Measurements from ENCODE around the gene PKN3. TPM values are rescaled to one million over a fixed set of nuclear protein-coding genes. Genes with fewer than 3 reads are reported as not detected.
A peak's percentile ranks its signal among the peaks of the same experiment; 100 is the strongest.

PKN3 gene
- total and polyA plus RNA-seq, 2 donors, result 2.4 to 9.5 TPM

DNA sequence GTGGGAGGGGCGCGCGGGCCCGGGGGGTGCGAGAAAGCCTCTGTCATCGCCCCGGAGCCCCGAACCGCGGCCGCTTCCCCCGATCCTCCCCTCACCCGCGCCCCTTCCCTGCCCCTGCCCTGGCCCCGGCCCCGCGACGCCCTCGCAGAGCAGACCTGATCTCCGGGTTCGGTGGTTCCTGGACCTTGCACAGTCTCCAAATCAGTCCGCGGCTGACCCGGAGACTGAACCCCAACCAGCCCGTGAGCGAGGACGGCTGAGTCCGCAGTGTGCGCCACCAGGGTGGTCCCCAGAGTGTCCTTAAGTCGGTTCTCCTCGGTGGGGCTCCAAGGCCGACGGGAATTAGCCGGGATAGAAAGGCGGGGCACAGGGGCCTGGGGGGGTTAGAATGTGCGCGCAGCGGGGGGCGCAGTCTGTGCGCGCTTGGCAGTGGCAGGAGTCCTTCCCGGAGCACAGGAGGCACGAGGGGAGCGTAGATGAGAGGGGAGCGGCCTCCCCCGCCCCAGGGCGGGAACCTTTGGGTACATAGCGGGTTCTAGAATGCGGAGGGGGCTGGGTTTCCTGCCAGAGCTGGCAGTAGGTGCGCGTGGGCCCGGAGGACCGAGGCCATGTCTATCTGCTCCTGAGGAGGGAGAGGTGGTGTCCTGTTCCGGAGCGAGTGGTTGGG lies 779 bp downstream of the PKN3 start:
- Histone ChIP-seq H3K36me3 (ENCODE audit: insufficient read depth) (no peaks in the 10 kb centered on the region), H3K4me3 (ENCODE audit: low read depth, low read length) (peak overlapping the region; percentile 58), H3K4me1 (ENCODE audit: insufficient read depth) (no peaks in the 10 kb centered on the region), H3K27ac (ENCODE audit: low read depth) (peak overlapping the region; percentile 39)
- DNase-seq (ENCODE audit: extremely low spot score), result no peak
- WGBS, result 6% methylated on average over 55 of the region's 55 CpGs

DNA sequence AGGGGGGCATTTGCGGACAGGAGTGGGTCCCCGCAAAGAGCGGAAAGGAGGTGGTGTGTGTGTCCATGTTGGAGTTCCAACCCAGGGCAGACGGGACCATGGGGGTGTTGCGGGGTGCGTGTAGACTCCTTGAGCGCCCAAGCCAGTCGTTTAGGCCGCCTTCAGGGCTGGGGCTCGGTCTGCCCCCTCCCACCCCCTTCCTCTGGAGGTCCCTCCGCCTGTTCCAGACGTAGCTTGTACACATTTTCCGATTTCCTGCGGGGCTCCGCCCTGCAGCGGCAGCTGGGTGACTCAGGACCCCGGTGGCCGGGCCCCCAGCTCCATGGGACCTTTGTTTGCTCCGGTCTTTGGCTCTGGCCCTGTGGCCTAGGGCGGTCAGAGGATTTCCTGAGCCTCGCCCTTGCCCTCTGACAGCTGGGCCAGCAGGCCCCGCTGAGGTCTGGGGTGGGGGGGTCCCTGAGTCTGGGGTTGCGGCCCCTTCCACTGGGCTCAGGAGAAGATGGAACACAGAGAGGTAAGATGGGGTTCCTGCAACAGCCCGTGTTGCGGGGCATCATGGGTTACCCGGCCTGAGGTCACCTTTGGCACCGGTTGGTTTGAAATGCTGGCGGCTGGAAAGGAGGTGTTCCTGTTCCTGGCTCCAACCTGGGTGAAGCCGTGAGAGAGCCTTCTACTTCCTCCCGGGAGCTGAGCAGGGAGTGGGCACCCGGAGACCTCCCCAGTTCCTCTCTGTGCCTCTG lies 1.5 kb downstream of the PKN3 start:
- WGBS, result 77% methylated on average over 31 of the region's 31 CpGs
- no peaks in the 10 kb centered on the region for H3K4me1 ChIP-seq (ENCODE audit: insufficient read depth)
- H3K27ac ChIP-seq (ENCODE audit: low read depth), result peak overlapping the region; percentile 1
- H3K4me3 ChIP-seq (ENCODE audit: low read depth, low read length), result no peak overlapping the region
- H3K36me3 ChIP-seq (ENCODE audit: insufficient read depth), result no peaks in the 10 kb centered on the region
- DNase-seq (ENCODE audit: extremely low spot score), result no peak

DNA sequence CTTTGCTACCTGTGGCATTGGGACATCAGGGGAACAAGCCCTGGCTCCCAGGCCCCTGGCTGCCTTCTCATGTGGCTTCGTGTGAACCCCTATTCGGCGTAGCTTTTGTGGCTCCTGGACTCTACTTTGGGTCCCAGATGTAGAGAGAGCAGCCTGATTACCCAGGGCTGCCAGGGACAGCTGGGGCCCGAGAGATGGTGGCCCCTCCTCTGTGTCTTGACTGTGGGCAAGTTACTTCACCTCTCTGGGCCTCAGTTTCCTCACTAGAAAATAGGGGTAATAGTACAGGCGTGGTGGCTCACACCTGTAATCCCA lies 2.0 kb downstream of the PKN3 start:
- Histone ChIP-seq H3K27ac (ENCODE audit: low read depth) (peak overlapping the region; percentile 1), H3K36me3 (ENCODE audit: insufficient read depth) (no peaks in the 10 kb centered on the region), H3K4me3 (ENCODE audit: low read depth, low read length) (no peak overlapping the region), H3K4me1 (ENCODE audit: insufficient read depth) (no peaks in the 10 kb centered on the region)
- 88% methylated on average over 5 of the region's 5 CpGs for WGBS
- no peak for DNase-seq (ENCODE audit: extremely low spot score)

DNA sequence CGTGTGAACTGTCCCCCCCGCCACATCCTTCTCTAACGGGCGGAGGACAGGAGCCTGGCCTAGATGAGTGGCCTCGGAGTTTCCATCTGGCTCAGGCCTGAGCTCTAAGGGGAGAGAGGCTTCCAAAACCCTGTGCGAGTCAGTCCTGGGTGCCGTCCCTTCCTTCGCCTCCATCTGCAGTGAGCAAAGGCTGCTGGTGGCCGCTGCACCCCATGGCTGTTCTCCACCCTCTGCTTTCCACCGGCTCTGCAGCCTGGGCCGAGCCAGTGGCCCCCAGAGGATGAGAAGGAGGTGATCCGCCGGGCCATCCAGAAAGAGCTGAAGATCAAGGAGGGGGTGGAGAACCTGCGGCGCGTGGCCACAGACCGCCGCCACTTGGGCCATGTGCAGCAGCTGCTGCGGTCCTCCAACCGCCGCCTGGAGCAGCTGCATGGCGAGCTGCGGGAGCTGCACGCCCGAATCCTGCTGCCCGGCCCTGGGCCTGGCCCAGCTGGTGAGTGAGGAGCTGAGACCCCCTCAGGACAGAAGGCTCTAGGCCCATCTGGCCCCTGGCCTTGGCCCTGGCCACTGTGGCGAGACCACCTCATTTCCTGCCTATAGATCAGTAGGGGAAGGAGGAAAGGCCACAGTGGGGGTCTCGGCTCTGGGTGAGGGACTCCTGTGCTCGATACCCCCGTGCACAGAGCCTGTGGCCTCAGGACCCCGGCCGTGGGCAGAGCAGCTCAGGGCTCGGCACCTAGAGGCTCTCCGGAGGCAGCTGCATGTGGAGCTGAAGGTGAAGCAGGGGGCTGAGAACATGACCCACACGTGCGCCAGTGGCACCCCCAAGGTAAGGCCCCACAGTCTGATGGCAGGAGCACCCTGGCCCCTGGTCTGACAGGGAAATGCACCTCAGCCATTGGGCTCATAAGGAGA lies 3.0 kb downstream of the PKN3 start:
- 89% methylated on average over 36 of the region's 36 CpGs for WGBS

DNA sequence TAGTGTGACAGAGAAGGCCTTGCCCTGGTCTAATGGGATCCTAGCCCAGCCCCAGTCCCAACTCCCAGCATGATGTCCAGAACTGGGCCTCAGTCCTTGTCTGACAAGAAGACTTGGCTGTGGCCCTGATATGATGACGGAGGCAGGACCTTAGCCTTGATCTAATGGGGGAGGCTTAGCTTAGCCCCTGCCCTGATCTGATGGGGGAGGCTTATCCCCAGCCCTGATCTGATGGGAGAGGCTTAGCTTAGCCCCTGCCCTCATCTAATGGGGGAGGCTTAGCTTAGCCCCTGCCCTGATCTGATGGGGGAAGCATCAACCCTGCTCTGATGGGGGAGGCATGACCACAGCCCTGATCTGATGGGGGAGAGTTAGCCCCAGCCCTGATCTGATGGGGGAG lies 3.7 kb downstream of the PKN3 start:
- no peak overlapping the region for H3K27ac ChIP-seq (ENCODE audit: low read depth)
- WGBS, result 93% methylated on average over 1 of the region's 1 CpG
- no peaks in the 10 kb centered on the region for H3K36me3 ChIP-seq (ENCODE audit: insufficient read depth)
- no peak for DNase-seq (ENCODE audit: extremely low spot score)
- H3K4me1 ChIP-seq (ENCODE audit: insufficient read depth), result no peaks in the 10 kb centered on the region
- no peak overlapping the region for H3K4me3 ChIP-seq (ENCODE audit: low read depth, low read length)

More for the DNA sequence above, 3.0 kb downstream of the PKN3 start:
- Histone ChIP-seq H3K4me1 (ENCODE audit: insufficient read depth) (no peaks in the 10 kb centered on the region), H3K4me3 (ENCODE audit: low read depth, low read length) (no peak overlapping the region), H3K36me3 (ENCODE audit: insufficient read depth) (no peaks in the 10 kb centered on the region), H3K27ac (ENCODE audit: low read depth) (no peak overlapping the region)
- no peak for DNase-seq (ENCODE audit: extremely low spot score)

DNA sequence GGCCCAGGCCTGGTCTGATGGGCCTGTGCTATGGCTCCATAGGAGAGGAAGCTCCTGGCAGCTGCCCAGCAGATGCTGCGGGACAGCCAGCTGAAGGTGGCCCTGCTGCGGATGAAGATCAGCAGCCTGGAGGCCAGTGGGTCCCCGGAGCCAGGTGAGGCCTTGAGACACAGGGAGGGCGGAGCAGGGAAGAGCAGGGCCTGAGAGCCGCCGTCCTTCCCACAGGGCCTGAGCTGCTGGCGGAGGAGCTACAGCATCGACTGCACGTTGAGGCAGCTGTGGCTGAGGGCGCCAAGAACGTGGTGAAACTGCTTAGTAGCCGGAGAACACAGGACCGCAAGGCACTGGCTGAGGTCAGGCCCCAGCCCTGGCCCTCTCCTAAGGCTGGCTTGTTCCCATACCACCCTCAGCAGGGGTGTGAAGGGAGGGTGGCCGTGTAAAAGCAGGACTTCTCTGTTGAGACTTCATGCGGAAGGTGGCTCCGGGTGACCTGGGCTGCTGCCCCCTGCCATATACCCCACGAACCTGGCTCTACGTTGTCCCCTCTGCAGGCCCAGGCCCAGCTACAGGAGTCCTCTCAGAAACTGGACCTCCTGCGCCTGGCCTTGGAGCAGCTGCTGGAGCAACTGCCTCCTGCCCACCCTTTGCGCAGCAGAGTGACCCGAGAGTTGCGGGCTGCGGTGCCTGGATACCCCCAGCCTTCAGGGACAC lies 4.5 kb downstream of the PKN3 start:
- no peak overlapping the region for H3K4me3 ChIP-seq (ENCODE audit: low read depth, low read length)
- no peak overlapping the region for H3K27ac ChIP-seq (ENCODE audit: low read depth)
- WGBS, result 87% methylated on average over 23 of the region's 23 CpGs
- H3K36me3 ChIP-seq (ENCODE audit: insufficient read depth), result no peaks in the 10 kb centered on the region
- H3K4me1 ChIP-seq (ENCODE audit: insufficient read depth), result no peaks in the 10 kb centered on the region
- no peak for DNase-seq (ENCODE audit: extremely low spot score)

DNA sequence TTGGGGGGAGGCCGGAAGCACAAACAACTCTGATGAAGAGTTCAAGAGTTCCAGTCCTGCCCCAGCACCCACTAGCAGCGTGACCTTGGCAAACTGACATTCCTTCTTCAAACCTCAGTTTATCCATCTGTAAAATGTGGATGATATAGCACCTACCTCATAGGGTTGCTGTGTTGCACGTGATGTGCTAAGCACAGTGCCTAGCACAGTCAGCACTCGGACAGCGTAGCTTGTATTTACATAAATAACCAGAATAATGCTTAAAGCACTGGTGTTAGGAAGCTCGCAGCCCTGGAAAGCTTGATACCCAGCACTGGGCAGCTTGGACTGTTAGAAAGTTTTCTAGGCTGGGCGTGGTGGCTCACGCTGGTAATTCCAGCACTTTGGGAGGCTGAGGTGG lies 5.1 kb downstream of the PKN3 start:
- no peak for DNase-seq (ENCODE audit: extremely low spot score)
- Histone ChIP-seq H3K4me3 (ENCODE audit: low read depth, low read length) (no peak overlapping the region), H3K4me1 (ENCODE audit: insufficient read depth) (no peaks in the 10 kb centered on the region), H3K27ac (ENCODE audit: low read depth) (no peak overlapping the region), H3K36me3 (ENCODE audit: insufficient read depth) (no peaks in the 10 kb centered on the region)
- WGBS, result 95% methylated on average over 8 of the region's 8 CpGs

DNA sequence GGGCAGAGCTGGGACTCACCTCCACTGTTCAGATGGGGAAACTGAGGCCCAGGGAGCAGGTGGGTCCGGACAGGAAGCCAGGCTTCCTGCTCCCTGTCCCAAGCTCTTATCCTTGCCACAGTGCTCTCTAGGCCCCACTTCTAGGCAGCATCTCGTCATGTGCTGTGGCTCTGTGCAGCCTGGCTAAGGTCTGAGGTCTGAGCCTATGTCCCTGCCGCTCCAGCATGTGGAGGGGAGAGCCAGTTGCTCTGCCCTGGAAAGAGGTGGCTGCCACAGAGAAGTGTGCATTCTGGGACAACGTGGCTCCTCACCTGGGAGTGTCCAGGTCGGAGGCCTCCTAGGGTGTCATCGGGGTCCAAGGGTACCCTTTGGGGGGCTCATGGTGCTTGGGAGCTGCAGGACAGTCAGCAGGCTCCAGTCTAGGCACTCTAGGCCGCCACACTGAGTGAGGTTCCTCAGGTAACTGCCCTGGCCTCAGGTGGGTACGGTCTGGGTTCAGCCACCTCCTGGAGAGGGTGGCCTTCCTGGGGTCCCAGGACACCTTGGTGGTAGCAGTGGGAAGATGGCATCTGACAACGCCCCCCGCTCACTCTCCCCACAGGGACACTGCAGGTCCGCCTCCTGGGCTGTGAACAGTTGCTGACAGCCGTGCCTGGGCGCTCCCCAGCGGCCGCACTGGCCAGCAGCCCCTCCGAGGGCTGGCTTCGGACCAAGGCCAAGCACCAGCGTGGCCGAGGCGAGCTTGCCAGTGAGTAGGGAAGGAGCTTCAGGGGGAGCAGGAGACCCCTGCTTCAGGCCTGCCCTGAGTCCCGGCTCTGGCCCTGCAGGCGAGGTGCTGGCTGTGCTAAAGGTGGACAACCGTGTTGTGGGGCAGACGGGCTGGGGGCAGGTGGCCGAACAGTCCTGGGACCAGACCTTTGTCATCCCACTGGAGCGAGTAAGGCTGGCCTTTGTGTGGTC lies 10.4 kb downstream of the PKN3 start:
- Histone ChIP-seq H3K27ac (ENCODE audit: low read depth) (no peak overlapping the region), H3K4me3 (ENCODE audit: low read depth, low read length) (no peak overlapping the region), H3K36me3 (ENCODE audit: insufficient read depth) (no peaks in the 10 kb centered on the region), H3K4me1 (ENCODE audit: insufficient read depth) (no peaks in the 10 kb centered on the region)
- no peak for DNase-seq (ENCODE audit: extremely low spot score)
- WGBS, result 91% methylated on average over 26 of the region's 26 CpGs

DNA sequence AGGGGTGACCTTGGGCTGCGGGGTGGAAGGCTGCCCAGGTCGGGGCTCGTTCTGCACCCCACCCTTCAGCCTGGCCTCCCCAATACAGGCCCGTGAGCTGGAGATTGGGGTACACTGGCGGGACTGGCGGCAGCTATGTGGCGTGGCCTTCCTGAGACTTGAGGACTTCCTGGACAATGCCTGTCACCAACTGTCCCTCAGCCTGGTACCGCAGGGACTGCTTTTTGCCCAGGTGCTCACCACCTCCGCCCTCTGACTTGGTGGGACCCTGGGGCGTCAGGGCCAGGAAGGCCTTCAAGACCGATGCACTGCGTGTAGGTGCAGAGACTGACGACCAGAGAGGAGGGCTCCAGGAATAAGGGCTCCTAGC lies 11.1 kb downstream of the PKN3 start:
- Histone ChIP-seq H3K4me1 (ENCODE audit: insufficient read depth) (no peaks in the 10 kb centered on the region), H3K27ac (ENCODE audit: low read depth) (no peak overlapping the region), H3K4me3 (ENCODE audit: low read depth, low read length) (no peak overlapping the region), H3K36me3 (ENCODE audit: insufficient read depth) (no peaks in the 10 kb centered on the region)
- no peak for DNase-seq (ENCODE audit: extremely low spot score)
- WGBS, result 93% methylated on average over 13 of the region's 13 CpGs

DNA sequence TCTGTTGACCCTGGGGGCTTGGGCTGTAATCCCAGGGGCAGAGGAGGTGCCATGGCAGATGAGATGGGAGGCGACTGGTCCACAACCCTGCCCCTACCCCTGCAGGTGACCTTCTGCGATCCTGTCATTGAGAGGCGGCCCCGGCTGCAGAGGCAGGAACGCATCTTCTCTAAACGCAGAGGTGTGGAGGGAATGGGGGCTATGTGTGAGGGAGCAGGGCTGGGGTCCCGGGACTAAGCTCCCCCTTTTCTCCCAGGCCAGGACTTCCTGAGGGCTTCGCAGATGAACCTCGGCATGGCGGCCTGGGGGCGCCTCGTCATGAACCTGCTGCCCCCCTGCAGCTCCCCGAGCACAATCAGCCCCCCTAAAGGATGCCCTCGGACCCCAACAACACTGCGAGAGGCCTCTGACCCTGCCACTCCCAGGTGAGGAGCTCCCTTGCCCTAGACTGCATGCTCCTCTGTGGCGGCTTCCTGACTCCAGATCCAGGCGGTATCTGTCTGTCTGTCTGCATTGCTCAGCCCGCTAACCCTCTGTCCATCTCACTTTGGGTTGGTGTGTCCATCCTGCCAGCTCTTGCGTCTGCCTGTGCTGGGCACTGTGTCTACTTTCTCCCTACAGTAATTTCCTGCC lies 11.8 kb downstream of the PKN3 start:
- 94% methylated on average over 19 of the region's 19 CpGs for WGBS
- DNase-seq (ENCODE audit: extremely low spot score), result no peak

DNA sequence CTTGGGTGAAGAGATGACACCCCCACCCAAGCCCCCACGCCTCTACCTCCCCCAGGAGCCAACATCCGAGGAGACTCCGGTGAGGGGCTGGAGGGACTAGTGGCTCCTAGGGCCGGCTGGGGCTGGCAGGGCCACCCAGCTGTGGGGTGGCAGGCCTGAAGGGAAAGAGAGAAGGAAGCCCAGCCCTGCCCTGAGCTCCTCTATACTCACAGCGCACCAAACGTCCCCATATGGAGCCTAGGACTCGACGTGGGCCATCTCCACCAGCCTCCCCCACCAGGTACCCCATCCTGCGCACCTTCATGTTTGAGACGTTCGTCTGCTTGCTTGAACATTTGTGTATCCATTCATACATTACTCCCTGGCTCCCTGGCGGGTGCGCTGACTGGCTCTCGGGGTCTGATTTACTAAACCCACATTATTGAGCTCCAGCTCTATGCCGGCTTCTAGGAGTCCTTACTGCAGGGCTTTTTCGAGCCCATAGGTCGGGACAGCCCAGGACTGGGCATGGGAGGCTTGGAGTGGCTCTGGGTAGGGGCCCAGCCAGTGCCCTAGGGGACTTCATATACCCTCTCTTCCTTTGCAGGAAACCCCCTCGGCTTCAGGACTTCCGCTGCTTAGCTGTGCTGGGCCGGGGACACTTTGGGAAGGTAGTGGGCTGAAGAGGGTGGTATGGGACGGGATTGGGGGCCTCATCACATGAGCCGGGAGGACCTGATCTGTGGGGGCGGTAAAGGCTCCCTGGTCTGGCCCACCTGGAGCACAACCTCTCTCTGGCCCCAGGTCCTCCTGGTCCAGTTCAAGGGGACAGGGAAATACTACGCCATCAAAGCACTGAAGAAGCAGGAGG lies 12.5 kb downstream of the PKN3 start:
- Histone ChIP-seq H3K27ac (ENCODE audit: low read depth) (no peak overlapping the region), H3K4me1 (ENCODE audit: insufficient read depth) (no peaks in the 10 kb centered on the region), H3K36me3 (ENCODE audit: insufficient read depth) (no peaks in the 10 kb centered on the region), H3K4me3 (ENCODE audit: low read depth, low read length) (no peak overlapping the region)
- DNase-seq (ENCODE audit: extremely low spot score), result no peak
- WGBS, result 92% methylated on average over 24 of the region's 24 CpGs

More for the DNA sequence above, 11.8 kb downstream of the PKN3 start:
- no peak overlapping the region for H3K27ac ChIP-seq (ENCODE audit: low read depth)
- H3K36me3 ChIP-seq (ENCODE audit: insufficient read depth), result no peaks in the 10 kb centered on the region
- H3K4me1 ChIP-seq (ENCODE audit: insufficient read depth), result no peaks in the 10 kb centered on the region
- no peak overlapping the region for H3K4me3 ChIP-seq (ENCODE audit: low read depth, low read length)

DNA sequence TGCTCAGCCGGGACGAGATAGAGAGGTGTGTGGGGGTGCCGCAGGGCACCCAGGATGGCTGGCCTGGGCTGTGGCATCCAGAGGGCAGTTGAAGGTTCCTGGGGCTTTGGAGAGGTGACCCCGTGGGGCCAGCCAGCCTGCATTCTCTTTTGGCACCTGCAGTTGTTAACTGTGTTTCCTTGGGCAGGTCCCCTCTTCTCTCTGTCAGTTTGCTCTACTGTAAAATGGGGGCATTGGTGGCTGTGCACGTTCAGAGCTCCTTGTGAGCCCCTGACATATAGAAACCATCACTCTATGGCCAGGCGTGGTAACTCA lies 13.1 kb downstream of the PKN3 start:
- no peak overlapping the region for H3K27ac ChIP-seq (ENCODE audit: low read depth)
- DNase-seq (ENCODE audit: extremely low spot score), result no peak

More for the DNA sequence above, 13.1 kb downstream of the PKN3 start:
- 88% methylated on average over 6 of the region's 6 CpGs for WGBS
- H3K36me3 ChIP-seq (ENCODE audit: insufficient read depth), result no peaks in the 10 kb centered on the region
- H3K4me1 ChIP-seq (ENCODE audit: insufficient read depth), result no peaks in the 10 kb centered on the region
- H3K4me3 ChIP-seq (ENCODE audit: low read depth, low read length), result no peak overlapping the region

All from urinary bladder (tissue), 4 donors.